Osteoblast (primary cell): ENCODE data around the gene ZNF821. TPM values are rescaled to one million over a fixed set of nuclear protein-coding genes. Genes with fewer than 3 reads are reported as not detected.
A peak's percentile ranks its signal among the peaks of the same experiment; 100 is the strongest.

ENCODE experiments used
- DNase-seq: peaks from one replicate; pipeline ENCODE4 v3.0.0; 2011; ENCODE audit warnings: low spot score, mixed read lengths; ENCODE audit not compliant: insufficient read length; ENCODE audit errors: missing footprints
- H2AFZ ChIP-seq: 2 replicates; pipeline ENCODE4 v1.6.0; 2011; ENCODE audit warnings: mild to moderate bottlenecking, low read length
- H3K27ac ChIP-seq: 2 replicates; pipeline ENCODE4 v1.5.1; 2011; ENCODE audit warnings: mild to moderate bottlenecking, low read depth, low read length, moderate library complexity
- H3K27me3 ChIP-seq: 2 replicates; pipeline ENCODE4 v1.6.0; 2012; ENCODE audit warnings: mild to moderate bottlenecking, control low read depth, inconsistent platforms, low read length, moderate library complexity; ENCODE audit not compliant: insufficient read depth
- H3K36me3 ChIP-seq: 2 replicates; pipeline ENCODE4 v1.5.1; 2011; ENCODE audit warnings: mild to moderate bottlenecking, low read length, control low read depth, moderate library complexity; ENCODE audit not compliant: insufficient read depth
- H3K4me1 ChIP-seq: 2 replicates; pipeline ENCODE4 v1.5.1; 2011; ENCODE audit warnings: mild to moderate bottlenecking, low read length, control low read depth, moderate library complexity; ENCODE audit not compliant: insufficient read depth
- H3K4me2 ChIP-seq: 2 replicates; pipeline ENCODE4 v1.6.0; 2011; ENCODE audit warnings: mild to moderate bottlenecking, low read length; ENCODE audit not compliant: insufficient read depth
- H3K4me3 ChIP-seq: fragments of 200-600 bp; sonication (generic); 3 replicates; pipeline ENCODE4 v1.5.1; 2012; ENCODE audit warnings: mild to moderate bottlenecking, low read length, inconsistent platforms; ENCODE audit not compliant: insufficient read depth
- H3K79me2 ChIP-seq: 2 replicates; pipeline ENCODE4 v1.6.0; 2012; ENCODE audit warnings: mild to moderate bottlenecking, low read length, control low read depth, inconsistent platforms; ENCODE audit not compliant: insufficient read depth
- H3K9me3 ChIP-seq: 2 replicates; pipeline ENCODE4 v1.5.1; 2011; ENCODE audit warnings: low read depth, low read length, control low read depth
- H4K20me1 ChIP-seq: 2 replicates; pipeline ENCODE4 v1.6.0; 2012; ENCODE audit warnings: mild to moderate bottlenecking, low read length, control low read depth; ENCODE audit not compliant: insufficient read depth
- total RNA-seq: library from RNA; depleted of rRNA; stranded (reverse); fragments of >200 nt; gene quantifications from 2 replicates; pipeline ENCODE4 v1.2.3, GENCODE V29; 2012
- TF ChIP-seq, protein P1 (sequence below): IDR thresholded peaks from 2 replicates; pipeline ENCODE4 v1.5.1; 2011; ENCODE audit warnings: mild to moderate bottlenecking, low read depth, low read length, moderate library complexity; ENCODE audit errors: extremely low read depth

Gene ZNF821
- total RNA-seq, 1 donor = 12.3 TPM

DNA sequence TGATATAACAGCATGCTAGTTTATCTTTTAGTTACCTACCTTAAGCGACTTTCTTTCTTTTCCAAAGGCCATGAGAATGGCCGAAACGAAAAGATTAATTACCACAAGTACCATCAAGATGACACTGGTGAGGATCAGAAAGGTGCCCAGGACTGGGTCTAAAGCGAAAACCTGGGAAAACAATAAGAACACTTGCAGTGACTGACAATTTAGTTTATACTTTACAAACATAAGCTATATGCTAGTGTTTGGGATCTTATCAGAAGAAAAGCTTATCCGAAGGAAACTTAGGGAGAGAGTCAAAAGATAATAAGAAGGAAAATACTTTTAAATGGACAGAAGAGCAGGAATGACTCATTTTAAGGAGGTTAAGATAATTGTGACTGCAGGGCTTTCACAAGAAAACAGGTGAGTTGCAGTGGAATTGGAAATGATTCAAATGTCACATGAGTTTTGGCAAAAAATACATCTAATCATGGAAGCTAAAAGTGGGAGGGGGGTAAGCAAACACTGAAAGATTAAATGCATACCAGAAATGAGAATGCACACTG is 46.1 kb upstream of the ZNF821 start:
- peaks cover 61% of the 10 kb centered on the region for H3K36me3 ChIP-seq
- TF ChIP-seq, protein P1, sequence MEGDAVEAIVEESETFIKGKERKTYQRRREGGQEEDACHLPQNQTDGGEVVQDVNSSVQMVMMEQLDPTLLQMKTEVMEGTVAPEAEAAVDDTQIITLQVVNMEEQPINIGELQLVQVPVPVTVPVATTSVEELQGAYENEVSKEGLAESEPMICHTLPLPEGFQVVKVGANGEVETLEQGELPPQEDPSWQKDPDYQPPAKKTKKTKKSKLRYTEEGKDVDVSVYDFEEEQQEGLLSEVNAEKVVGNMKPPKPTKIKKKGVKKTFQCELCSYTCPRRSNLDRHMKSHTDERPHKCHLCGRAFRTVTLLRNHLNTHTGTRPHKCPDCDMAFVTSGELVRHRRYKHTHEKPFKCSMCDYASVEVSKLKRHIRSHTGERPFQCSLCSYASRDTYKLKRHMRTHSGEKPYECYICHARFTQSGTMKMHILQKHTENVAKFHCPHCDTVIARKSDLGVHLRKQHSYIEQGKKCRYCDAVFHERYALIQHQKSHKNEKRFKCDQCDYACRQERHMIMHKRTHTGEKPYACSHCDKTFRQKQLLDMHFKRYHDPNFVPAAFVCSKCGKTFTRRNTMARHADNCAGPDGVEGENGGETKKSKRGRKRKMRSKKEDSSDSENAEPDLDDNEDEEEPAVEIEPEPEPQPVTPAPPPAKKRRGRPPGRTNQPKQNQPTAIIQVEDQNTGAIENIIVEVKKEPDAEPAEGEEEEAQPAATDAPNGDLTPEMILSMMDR = no peak
- peak overlapping the region; percentile 65 for H3K27ac ChIP-seq
- peaks cover 67% of the 10 kb centered on the region for H4K20me1 ChIP-seq
- no peak overlapping the region for H3K4me2 ChIP-seq
- no peaks in the 10 kb centered on the region for H3K27me3 ChIP-seq
- H2AFZ ChIP-seq = no peak overlapping the region
- no peak for DNase-seq
- peaks cover 59% of the 10 kb centered on the region for H3K79me2 ChIP-seq
- no peak overlapping the region for H3K4me3 ChIP-seq
- H3K4me1 ChIP-seq = peaks cover 34% of the 10 kb centered on the region
- no peaks in the 10 kb centered on the region for H3K9me3 ChIP-seq

DNA sequence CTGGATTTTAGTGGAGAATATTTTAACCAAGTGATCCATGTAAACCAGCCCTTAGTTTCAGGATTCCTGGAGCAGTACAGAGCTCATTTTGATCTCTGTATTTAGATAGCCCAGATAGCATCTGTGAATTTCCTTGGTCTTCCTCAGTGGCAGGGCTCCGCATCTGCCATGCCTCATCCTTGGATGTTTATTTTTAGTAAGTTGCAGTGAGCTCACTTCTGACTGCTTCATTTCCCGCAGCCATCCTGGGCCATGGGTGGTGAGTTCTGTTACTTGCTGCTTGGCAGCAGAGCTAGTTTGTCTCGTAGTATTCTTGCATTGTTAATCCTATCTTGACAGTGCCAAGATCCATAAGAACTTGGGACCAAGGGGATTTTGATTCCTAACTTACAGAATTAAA is 45.1 kb upstream of the ZNF821 start:
- peak; percentile 75 for DNase-seq
- Histone ChIP-seq H3K36me3 (peaks cover 59% of the 10 kb centered on the region), H3K27ac (peak overlapping the region; percentile 65), H2AFZ (no peak overlapping the region), H3K27me3 (no peaks in the 10 kb centered on the region), H3K9me3 (no peaks in the 10 kb centered on the region), H3K4me1 (peaks cover 40% of the 10 kb centered on the region), H4K20me1 (peaks cover 70% of the 10 kb centered on the region), H3K79me2 (peaks cover 66% of the 10 kb centered on the region), H3K4me3 (no peak overlapping the region), H3K4me2 (peak overlapping the region; percentile 51)
- TF ChIP-seq, protein P1 = no peak

DNA sequence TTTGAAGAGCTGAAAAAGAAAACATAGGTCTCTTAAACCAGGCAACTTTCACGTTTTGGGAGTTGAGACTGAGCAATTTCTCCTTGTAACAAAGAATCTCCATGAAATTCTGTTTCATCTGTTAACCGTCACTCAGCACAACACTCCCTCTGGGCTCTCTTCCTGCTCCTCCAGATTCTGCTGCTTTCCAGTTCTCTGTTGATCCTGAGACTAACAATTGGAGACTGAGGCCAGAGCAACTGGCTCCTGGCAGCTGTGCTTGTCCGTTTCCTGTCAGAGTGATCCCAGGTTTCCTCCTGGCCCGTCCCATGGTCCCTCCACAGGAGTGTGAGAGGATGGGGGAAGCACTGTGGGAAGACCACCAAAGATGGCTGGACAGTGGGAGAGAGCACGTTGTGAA is 43.8 kb upstream of the ZNF821 start:
- H3K4me1 ChIP-seq = peaks cover 43% of the 10 kb centered on the region
- TF ChIP-seq, protein P1 = no peak
- H3K79me2 ChIP-seq = peaks cover 67% of the 10 kb centered on the region
- no peaks in the 10 kb centered on the region for H3K27me3 ChIP-seq
- H3K27ac ChIP-seq = peak overlapping the region; percentile 65
- H3K36me3 ChIP-seq = peaks cover 63% of the 10 kb centered on the region
- no peaks in the 10 kb centered on the region for H3K9me3 ChIP-seq
- peaks cover 69% of the 10 kb centered on the region for H4K20me1 ChIP-seq
- DNase-seq = no peak
- no peak overlapping the region for H3K4me3 ChIP-seq
- no peak overlapping the region for H3K4me2 ChIP-seq
- no peak overlapping the region for H2AFZ ChIP-seq

DNA sequence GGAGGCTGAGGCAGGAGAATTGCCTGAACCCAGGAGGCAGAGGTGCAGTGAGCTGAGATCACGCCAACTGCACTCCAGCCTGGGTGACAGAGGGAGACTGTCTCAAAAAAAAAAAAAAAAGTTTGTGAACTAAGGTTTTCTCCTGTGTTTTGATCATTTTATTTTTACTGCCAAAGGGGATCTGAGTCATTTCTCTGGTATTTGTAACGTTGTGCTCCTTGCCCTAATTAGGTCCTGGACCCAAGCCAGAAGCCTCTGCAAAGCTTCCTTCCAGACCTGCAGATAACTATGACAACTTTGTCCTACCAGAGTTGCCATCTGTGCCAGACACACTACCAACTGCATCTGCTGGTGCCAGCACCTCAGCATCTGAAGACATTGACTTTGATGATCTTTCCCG is 43.4 kb upstream of the ZNF821 start:
- H2AFZ ChIP-seq = no peak overlapping the region
- peaks cover 69% of the 10 kb centered on the region for H3K79me2 ChIP-seq
- H3K4me1 ChIP-seq = peaks cover 43% of the 10 kb centered on the region
- DNase-seq = no peak
- peak overlapping the region; percentile 65 for H3K27ac ChIP-seq
- TF ChIP-seq, protein P1 = no peak
- peaks cover 67% of the 10 kb centered on the region for H3K36me3 ChIP-seq
- H4K20me1 ChIP-seq = peaks cover 71% of the 10 kb centered on the region
- H3K4me3 ChIP-seq = no peak overlapping the region
- H3K4me2 ChIP-seq = no peak overlapping the region
- no peaks in the 10 kb centered on the region for H3K9me3 ChIP-seq
- no peaks in the 10 kb centered on the region for H3K27me3 ChIP-seq
